ENCODE results near the gene IPO13.

IPO13 gene

GRCh38 chr1:43952731-43953346 lies 6.1 kb downstream of the IPO13 start:
- DNase-seq, result no peak

- no peak for DNase-seq
Observed at GRCh38 chr1:43953361-43953760, 6.6 kb downstream of the IPO13 start.

GRCh38 chr1:43954036-43954435 lies 7.3 kb downstream of the IPO13 start:
- no peak for DNase-seq

GRCh38 chr1:43956234-43956633 lies 9.5 kb downstream of the IPO13 start:
- no peak for DNase-seq

GRCh38 chr1:43957407-43958040 lies 10.8 kb downstream of the IPO13 start:
- DNase-seq, result no peak

GRCh38 chr1:43958351-43959255 lies 11.9 kb downstream of the IPO13 start:
- DNase-seq, result no peak

- no peak for DNase-seq
Observed at GRCh38 chr1:43960798-43961197, 14.0 kb downstream of the IPO13 start.

- DNase-seq, result no peak
Observed at GRCh38 chr1:43961692-43962091, 14.9 kb downstream of the IPO13 start.

- no peak for DNase-seq
Observed at GRCh38 chr1:43962324-43962723, 15.6 kb downstream of the IPO13 start.

GRCh38 chr1:43963006-43963405 lies 16.3 kb downstream of the IPO13 start:
- DNase-seq, result no peak

GRCh38 chr1:43963890-43964289 lies 17.1 kb downstream of the IPO13 start:
- no peak for DNase-seq

GRCh38 chr1:43965316-43965715 lies 18.6 kb downstream of the IPO13 start:
- DNase-seq, result no peak

- no peak for DNase-seq
Observed at GRCh38 chr1:43968348-43968948, 21.7 kb downstream of the IPO13 start.

GRCh38 chr1:43969416-43969745 lies 22.6 kb downstream of the IPO13 start:
- no peak for DNase-seq

GRCh38 chr1:43969746-43970466 lies 23.2 kb downstream of the IPO13 start, which contains the start of gene DPH2:
DPH2 (plus strand) TSS chr1:43970010; CDS start chr1:43970176, 166 bp downstream.
- DNase-seq, result peak; percentile 95

GRCh38 chr1:43970502-43970901 lies 23.8 kb downstream of the IPO13 start:
- no peak for DNase-seq

GRCh38 chr1:43970911-43971310 lies 24.2 kb downstream of the IPO13 start:
- no peak for DNase-seq

- no peak for DNase-seq
Observed at GRCh38 chr1:43971336-43971980, 24.7 kb downstream of the IPO13 start.

- DNase-seq, result no peak
Observed at GRCh38 chr1:43973981-43974442, 27.3 kb downstream of the IPO13 start.

- DNase-seq, result peak; percentile 98
Observed at GRCh38 chr1:43974443-43975248, 27.9 kb downstream of the IPO13 start, which contains the start of gene ATP6V0B. ATP6V0B (plus strand) TSS chr1:43974960; CDS start chr1:43975041, 81 bp downstream.

Data from activated CD8-positive, alpha-beta memory T cell treated with anti-CD3 and anti-CD28 coated beads, Interleukin-2, amount 50 U/mL, for 48 hours (primary cell).